DND-41 (cell line): ENCODE results near the gene EXOC6.

Source experiments
- ATAC-seq: fragments of 200-7000 bp; cut with Tn5 transposase; 3 replicates; pipeline ENCODE4 v1.9.1; 2021; ENCODE audit warnings: low read depth; ENCODE audit not compliant: insufficient read depth
- DNase-seq: peaks from one replicate; pipeline ENCODE4 v3.0.0-alpha.2; 2020
- H2AFZ ChIP-seq: 2 replicates; pipeline ENCODE4 v1.6.0; 2012; ENCODE audit warnings: low read depth, low read length
- H3K27ac ChIP-seq: 2 replicates; pipeline ENCODE4 v1.5.1; 2012; ENCODE audit warnings: low read length, inconsistent platforms
- H3K27me3 ChIP-seq: fragments of 200-600 bp; sonication (generic); 2 replicates; pipeline ENCODE4 v1.6.0; 2012; ENCODE audit warnings: low read length, mild to moderate bottlenecking, inconsistent platforms; ENCODE audit not compliant: insufficient read depth, poor library complexity
- H3K36me3 ChIP-seq: 2 replicates; pipeline ENCODE4 v1.5.1; 2012; ENCODE audit warnings: low read length, inconsistent platforms; ENCODE audit not compliant: insufficient read depth
- H3K4me1 ChIP-seq: 2 replicates; pipeline ENCODE4 v1.5.1; 2012; ENCODE audit warnings: mild to moderate bottlenecking, low read length; ENCODE audit not compliant: insufficient read depth
- H3K4me2 ChIP-seq: 2 replicates; pipeline ENCODE4 v1.6.0; 2012; ENCODE audit warnings: mild to moderate bottlenecking, moderate library complexity, low read length, inconsistent platforms; ENCODE audit not compliant: insufficient read depth
- H3K4me3 ChIP-seq, 2 experiments: fragments of 200-600 bp in 1 of 2; shearing (Covaris generic) in 1 of 2; 2 replicates each; pipeline ENCODE4 v1.5.1; 2012 to 2016; ENCODE audit warnings: inconsistent platforms in 2 of 2, low read length in 2 of 2, mild to moderate bottlenecking in 2 of 2, low read depth in 1 of 2, moderate library complexity in 1 of 2
- H3K79me2 ChIP-seq: 2 replicates; pipeline ENCODE4 v1.6.0; 2012; ENCODE audit warnings: low read length, inconsistent platforms; ENCODE audit not compliant: insufficient read depth
- H3K9ac ChIP-seq: 2 replicates; pipeline ENCODE4 v1.6.0; 2012; ENCODE audit warnings: low read depth, mild to moderate bottlenecking, inconsistent platforms, low read length, moderate library complexity
- H3K9me3 ChIP-seq: 2 replicates; pipeline ENCODE4 v1.5.1; 2012; ENCODE audit warnings: low read length, moderate library complexity, mild to moderate bottlenecking, inconsistent platforms; ENCODE audit not compliant: insufficient read depth, severe bottlenecking
- H4K20me1 ChIP-seq: 2 replicates; pipeline ENCODE4 v1.6.0; 2012; ENCODE audit warnings: low read length; ENCODE audit not compliant: insufficient read depth
- EZH2 ChIP-seq: IDR thresholded peaks from 3 replicates; pipeline ENCODE4 v1.6.1; 2012; ENCODE audit warnings: borderline replicate concordance, low read depth, mild to moderate bottlenecking, moderate library complexity, low read length, inconsistent platforms; ENCODE audit not compliant: severe bottlenecking
- TF ChIP-seq, protein P1 (sequence below): IDR thresholded peaks from 2 replicates; pipeline ENCODE4 v1.5.1; 2012; ENCODE audit warnings: borderline replicate concordance, low read length, moderate library complexity, mild to moderate bottlenecking; ENCODE audit not compliant: poor library complexity, severe bottlenecking; ENCODE audit errors: extremely low read depth

EXOC6 gene

DNA sequence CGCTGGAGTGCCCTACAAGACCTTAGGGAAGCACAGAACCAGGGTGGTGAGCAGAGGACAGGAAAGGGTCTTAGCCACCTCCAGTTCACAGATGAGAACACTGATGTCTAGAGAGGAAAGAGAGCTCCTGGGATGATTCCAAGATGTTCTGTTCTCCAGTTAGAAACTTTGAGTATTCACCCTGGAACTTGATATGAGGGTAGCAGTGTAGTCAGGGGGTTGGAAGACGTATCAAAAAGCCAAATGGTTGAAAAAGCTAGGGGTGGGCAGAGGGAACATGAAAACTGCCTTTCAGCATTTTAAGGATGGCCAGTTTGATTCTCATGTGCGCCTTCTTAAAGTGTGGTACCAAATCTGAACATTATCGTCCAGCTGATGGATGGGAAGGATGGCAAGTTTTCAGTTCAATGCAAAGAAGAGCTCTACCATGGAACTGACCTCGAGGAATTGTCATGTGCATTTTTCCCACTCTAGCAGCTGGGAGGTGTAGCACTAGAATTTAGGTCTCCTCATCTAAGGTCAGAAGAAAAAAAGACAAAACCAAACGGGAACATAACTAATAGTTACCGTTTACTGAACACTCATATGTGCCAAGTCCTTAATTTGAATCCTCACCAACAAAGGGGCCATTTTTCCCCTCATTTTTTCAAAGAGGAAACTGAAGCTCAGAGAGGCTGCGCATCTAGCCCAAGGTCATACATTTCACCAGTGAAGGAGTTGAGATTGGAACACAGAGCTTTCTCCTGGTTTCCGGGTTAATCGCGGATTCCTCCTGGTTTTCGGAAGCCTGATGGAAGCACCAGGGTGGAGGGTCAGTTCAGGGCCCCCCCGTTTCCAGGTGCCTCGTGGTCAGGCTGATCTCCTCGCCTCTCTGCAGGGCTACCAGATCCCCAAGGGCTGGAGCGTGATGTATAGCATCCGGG lies 219.4 kb downstream of the EXOC6 start:
- TF ChIP-seq, protein P1, sequence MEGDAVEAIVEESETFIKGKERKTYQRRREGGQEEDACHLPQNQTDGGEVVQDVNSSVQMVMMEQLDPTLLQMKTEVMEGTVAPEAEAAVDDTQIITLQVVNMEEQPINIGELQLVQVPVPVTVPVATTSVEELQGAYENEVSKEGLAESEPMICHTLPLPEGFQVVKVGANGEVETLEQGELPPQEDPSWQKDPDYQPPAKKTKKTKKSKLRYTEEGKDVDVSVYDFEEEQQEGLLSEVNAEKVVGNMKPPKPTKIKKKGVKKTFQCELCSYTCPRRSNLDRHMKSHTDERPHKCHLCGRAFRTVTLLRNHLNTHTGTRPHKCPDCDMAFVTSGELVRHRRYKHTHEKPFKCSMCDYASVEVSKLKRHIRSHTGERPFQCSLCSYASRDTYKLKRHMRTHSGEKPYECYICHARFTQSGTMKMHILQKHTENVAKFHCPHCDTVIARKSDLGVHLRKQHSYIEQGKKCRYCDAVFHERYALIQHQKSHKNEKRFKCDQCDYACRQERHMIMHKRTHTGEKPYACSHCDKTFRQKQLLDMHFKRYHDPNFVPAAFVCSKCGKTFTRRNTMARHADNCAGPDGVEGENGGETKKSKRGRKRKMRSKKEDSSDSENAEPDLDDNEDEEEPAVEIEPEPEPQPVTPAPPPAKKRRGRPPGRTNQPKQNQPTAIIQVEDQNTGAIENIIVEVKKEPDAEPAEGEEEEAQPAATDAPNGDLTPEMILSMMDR = no peak
- no peak for TF ChIP-seq EZH2
- DNase-seq = no peak
- no peak overlapping the region for H3K4me2 ChIP-seq

GRCh38 chr10:93068411-93069244 lies 220.3 kb downstream of the EXOC6 start:
- H3K36me3 ChIP-seq = peaks cover 5% of the 10 kb centered on the region; the same call in 1 of the 2 replicates
- no peaks in the 10 kb centered on the region for H4K20me1 ChIP-seq
- no peaks in the 10 kb centered on the region for H3K27me3 ChIP-seq
- ATAC-seq (no peak), DNase-seq (no peak)
- no peak overlapping the region for H3K9ac ChIP-seq
- no peak overlapping the region for H3K27ac ChIP-seq
- TF ChIP-seq, protein P1 = no peak
- TF ChIP-seq EZH2 = no peak
- no peak overlapping the region for H3K4me2 ChIP-seq
- H2AFZ ChIP-seq = no peak overlapping the region
- no peaks in the 10 kb centered on the region for H3K79me2 ChIP-seq
- H3K4me1 ChIP-seq = no peaks in the 10 kb centered on the region
- no peaks in the 10 kb centered on the region for H3K9me3 ChIP-seq
- H3K4me3 ChIP-seq = no peak overlapping the region

More for the DNA sequence above, 219.4 kb downstream of the EXOC6 start:
- H3K36me3 ChIP-seq = peaks cover 5% of the 10 kb centered on the region; the same call in 1 of the 2 replicates
- H3K9me3 ChIP-seq = no peaks in the 10 kb centered on the region
- H3K9ac ChIP-seq = no peak overlapping the region
- no peak overlapping the region for H3K27ac ChIP-seq
- H3K4me1 ChIP-seq = no peaks in the 10 kb centered on the region
- ATAC-seq = no peak
- no peaks in the 10 kb centered on the region for H3K79me2 ChIP-seq
- no peak overlapping the region for H2AFZ ChIP-seq
- no peaks in the 10 kb centered on the region for H3K27me3 ChIP-seq
- H4K20me1 ChIP-seq = no peaks in the 10 kb centered on the region
- no peak overlapping the region for H3K4me3 ChIP-seq

GRCh38 chr10:93069245-93069561 lies 220.9 kb downstream of the EXOC6 start:
- peaks cover 2% of the 10 kb centered on the region for H3K27me3 ChIP-seq
- peaks cover 5% of the 10 kb centered on the region; the same call in 1 of the 2 replicates for H3K36me3 ChIP-seq
- H3K4me2 ChIP-seq = no peak overlapping the region
- TF ChIP-seq, protein P1 = no peak
- TF ChIP-seq EZH2 = no peak
- no peaks in the 10 kb centered on the region for H3K79me2 ChIP-seq
- no peaks in the 10 kb centered on the region for H3K4me1 ChIP-seq
- ATAC-seq (no peak), DNase-seq (no peak)
- no peak overlapping the region for H2AFZ ChIP-seq
- no peaks in the 10 kb centered on the region for H4K20me1 ChIP-seq
- no peak overlapping the region for H3K4me3 ChIP-seq
- H3K27ac ChIP-seq = no peak overlapping the region
- H3K9me3 ChIP-seq = no peaks in the 10 kb centered on the region
- no peak overlapping the region for H3K9ac ChIP-seq
